HepG2 (cell line): Measurements from ENCODE around the gene LYST. TPM values are rescaled to one million over a fixed set of nuclear protein-coding genes. Genes with fewer than 3 reads are reported as not detected.

Source experiments
- ATAC-seq: fragments of 200-7000 bp; cut with Tn5 transposase; 3 replicates; pipeline ENCODE4 v1.9.1; 2020; ENCODE audit warnings: mild to moderate bottlenecking, moderate library complexity
- BruUV-seq: library from RNA; stranded (reverse); fragments of 400-500 nt; replicated peaks from 2 replicates; lab custom pipeline; 2021; lab: Mats Ljungman, UMichigan
- CTCF ChIA-PET: fragments of 300-600 bp; formaldehyde crosslinking; extraction: SDS; loops from one replicate; lab custom pipeline; 2021; ENCODE audit warnings: low total read pairs, inconsistent platforms, low intra/inter-chr PET ratio; lab: Yijun Ruan, JAX
- POLR2A ChIA-PET: fragments of 350-600 bp; sonication (Branson Sonifier 250); formaldehyde crosslinking; loops from one replicate; lab custom pipeline; 2020; ENCODE audit warnings: antibody characterized with exemption, inconsistent platforms; lab: Yijun Ruan, JAX
- DNase-seq: peaks from one replicate; pipeline ENCODE4 v3.0.0-alpha.2; 2015; ENCODE audit warnings: low spot score
- FAIRE-seq: peaks from 3 replicates; lab custom pipeline; 2011; peaks lifted over from hg19 to GRCh38; lab: Jason Lieb, UNC
- H2AFZ ChIP-seq: one replicate; pipeline ENCODE4 v1.6.1; 2011; ENCODE audit warnings: low read length, inconsistent platforms
- H3K27ac ChIP-seq: fragments of 300-600 bp; 3 replicates; pipeline ENCODE4 v1.8.0; 2011; ENCODE audit warnings: mixed run types, mild to moderate bottlenecking, mixed read lengths, low read length, inconsistent platforms; ENCODE audit not compliant: insufficient read depth; ENCODE audit errors: extremely low read length
- H3K27me3 ChIP-seq, 2 experiments: fragments of 200-600 bp in 1 of 2; 2 replicates in 1 of 2; 3 replicates in 1 of 2; pipeline versions ENCODE4 v1.6.0 to v1.8.0; 2011; ENCODE audit warnings: low read length in 2 of 2, mild to moderate bottlenecking in 2 of 2, moderate library complexity in 2 of 2, inconsistent platforms in 1 of 2; ENCODE audit not compliant: insufficient read depth in 2 of 2, control insufficient read depth in 1 of 2
- H3K36me3 ChIP-seq, 2 experiments: fragments of 200-600 bp in 1 of 2; replicated peaks in 1 of 2; 2 replicates in 1 of 2; 3 replicates in 1 of 2; pipeline versions ENCODE4 v1.5.1 to v1.8.0; 2011; ENCODE audit warnings: low read length in 2 of 2, inconsistent platforms in 1 of 2; ENCODE audit not compliant: insufficient read depth in 2 of 2, control insufficient read depth in 1 of 2
- H3K4me1 ChIP-seq: 2 replicates; pipeline ENCODE4 v1.5.1; 2012; ENCODE audit warnings: low read length, inconsistent platforms; ENCODE audit not compliant: insufficient read depth
- H3K4me2 ChIP-seq: 2 replicates; pipeline ENCODE4 v1.6.0; 2011; ENCODE audit warnings: low read depth, low read length, inconsistent platforms
- H3K4me3 ChIP-seq, 3 experiments: fragments of 200-600 bp in 1 of 3; sonication (generic), shearing (Covaris generic) in 1 of 3; replicated peaks in 1 of 3; 2 replicates each; pipeline ENCODE4 v1.5.1; 2011 to 2016; ENCODE audit warnings: low read length in 3 of 3, inconsistent platforms in 2 of 3, low read depth in 2 of 3, mild to moderate bottlenecking in 2 of 3, control low read depth in 1 of 3, mixed read lengths in 1 of 3; ENCODE audit not compliant: insufficient read depth in 1 of 3
- H3K79me2 ChIP-seq: one replicate; pipeline ENCODE4 v1.6.1; 2011; ENCODE audit warnings: low read length, inconsistent platforms; ENCODE audit not compliant: insufficient read depth
- H3K9ac ChIP-seq: 2 replicates; pipeline ENCODE4 v1.6.0; 2011; ENCODE audit warnings: mild to moderate bottlenecking, low read depth, low read length, inconsistent platforms; ENCODE audit not compliant: insufficient read depth
- H3K9me3 ChIP-seq: 2 replicates; pipeline ENCODE4 v1.5.1; 2012; ENCODE audit warnings: mild to moderate bottlenecking, low read length
- H4K20me1 ChIP-seq: 2 replicates; pipeline ENCODE4 v1.6.0; 2011; ENCODE audit warnings: inconsistent platforms, mild to moderate bottlenecking, low read length, moderate library complexity; ENCODE audit not compliant: insufficient read depth
- BORCS8-MEF2B ChIP-seq: sonication (generic); formaldehyde crosslinking; IDR thresholded peaks from 2 replicates; pipeline ENCODE4 v1.8.0; 2022; ENCODE audit warnings: mild to moderate bottlenecking, missing genetic modification reagents
- CEBPG ChIP-seq: IDR thresholded peaks from 2 replicates; pipeline ENCODE4 v1.6.1; 2016
- EP300 ChIP-seq, 3 experiments: sonication (generic) in 1 of 3; formaldehyde crosslinking in 1 of 3; IDR thresholded peaks; 2 replicates each; pipeline versions ENCODE4 v1.5.1 to v1.6.1; 2011 to 2020; ENCODE audit warnings: low read depth in 2 of 3, low read length in 2 of 3, borderline replicate concordance in 1 of 3, improper control_type of control experiment in 1 of 3, mild to moderate bottlenecking in 1 of 3, missing genetic modification reagents in 1 of 3, moderate library complexity in 1 of 3
- HNF4A ChIP-seq: sonication (generic); formaldehyde crosslinking; IDR thresholded peaks from 2 replicates; pipeline ENCODE4 v1.4.0; 2020; ENCODE audit warnings: missing genetic modification reagents
- HNF4G ChIP-seq, 2 experiments: sonication (generic) in 1 of 2; formaldehyde crosslinking in 1 of 2; IDR thresholded peaks; 2 replicates each; pipeline versions ENCODE4 v1.4.0 to v1.6.1; 2011 to 2020; ENCODE audit warnings: borderline replicate concordance in 2 of 2, low read depth in 2 of 2, mild to moderate bottlenecking in 2 of 2, low read length in 1 of 2, missing genetic modification reagents in 1 of 2, moderate library complexity in 1 of 2
- MLLT10 ChIP-seq: sonication (generic); formaldehyde crosslinking; IDR thresholded peaks from 2 replicates; pipeline ENCODE4 v1.4.0; 2020; ENCODE audit warnings: missing genetic modification reagents
- NR2C2 ChIP-seq: sonication (generic); formaldehyde crosslinking; IDR thresholded peaks from 2 replicates; pipeline ENCODE4 v1.4.0; 2020; ENCODE audit warnings: missing genetic modification reagents, mild to moderate bottlenecking, moderate library complexity, borderline replicate concordance
- SOX13 ChIP-seq, 3 experiments: fragments of 450-650 bp in 1 of 3; sonication (generic) in 1 of 3; formaldehyde crosslinking in 1 of 3; IDR thresholded peaks in 2 of 3; conservative IDR thresholded peaks in 1 of 3; 2 replicates each; pipeline versions ENCODE4 v1.5.0 to v1.6.1; 2016 to 2020; ENCODE audit warnings: antibody characterized with exemption in 1 of 3, mild to moderate bottlenecking in 1 of 3, missing compliant biosample characterization in 1 of 3, missing genetic modification reagents in 1 of 3, moderate library complexity in 1 of 3
- SOX5 ChIP-seq: IDR thresholded peaks from 2 replicates; pipeline ENCODE4 v1.6.1; 2016; ENCODE audit warnings: borderline replicate concordance
- SOX6 ChIP-seq, 2 experiments: fragments of 450-650 bp in 1 of 2; sonication (generic) in 1 of 2; formaldehyde crosslinking in 1 of 2; IDR thresholded peaks; 2 replicates each; pipeline versions ENCODE4 v1.4.0 to v1.6.1; 2017 to 2020; ENCODE audit warnings: antibody characterized with exemption in 1 of 2, mild to moderate bottlenecking in 1 of 2, missing genetic modification reagents in 1 of 2
- TOE1 ChIP-seq: sonication (generic); formaldehyde crosslinking; IDR thresholded peaks from 2 replicates; pipeline ENCODE4 v1.4.0; 2020; ENCODE audit warnings: mild to moderate bottlenecking, missing genetic modification reagents
- ZFP1 ChIP-seq: IDR thresholded peaks from 2 replicates; pipeline ENCODE4 v1.6.1; 2016
- ZNF556 ChIP-seq: sonication (generic); formaldehyde crosslinking; IDR thresholded peaks from 2 replicates; pipeline ENCODE4 v1.4.0; 2020; ENCODE audit warnings: mild to moderate bottlenecking, missing genetic modification reagents, borderline replicate concordance
- ZNF775 ChIP-seq: sonication (generic); formaldehyde crosslinking; IDR thresholded peaks from 2 replicates; pipeline ENCODE4 v1.4.0; 2020; ENCODE audit warnings: missing genetic modification reagents, mild to moderate bottlenecking, moderate library complexity, borderline replicate concordance
- WGBS: methylation state at CpG from one replicate; pipeline ENCODE4 v1.1.6; 2017; ENCODE audit warnings: low lambda C conversion rate; 5-methylcytosine and 5-hydroxymethylcytosine counted together
- in situ Hi-C: cut with HindIII; loops from 2 replicates; pipeline ENCODE4 v1.10.0; 2017; ENCODE audit warnings: low pct_unique_long_range_greater_than_20kb; ENCODE audit not compliant: extremely low pct_ligation_motif_present
- intact Hi-C: fragments of 100-400 bp; cut with micrococcal nuclease; formaldehyde crosslinking; loops from one replicate; pipeline ENCODE4 v1.10.0; 2022; ENCODE audit not compliant: unreplicated experiment
- polyA plus RNA-seq, 8 experiments: library from polyadenylated mRNA; depleted of rRNA in 3 of 8; stranded (reverse) in 7 of 8; unstranded in 1 of 8; fragments of >200 nt; fragmentation: Illumina TruSeq in 4 of 8; extraction: Trizol in 4 of 8; gene quantifications; 2 replicates each; pipeline versions ENCODE4 v1.2.1 to v1.2.3, GENCODE V29; 2011 to 2016; ENCODE audit warnings: low read depth in 4 of 8, missing spikeins in 1 of 8, mixed read lengths in 1 of 8; ENCODE audit not compliant: insufficient read depth in 1 of 8
- total RNA-seq, 5 experiments: library from RNA; depleted of rRNA; stranded (reverse); fragments of >200 nt; fragmentation: Illumina TruSeq; extraction: Trizol; gene quantifications; 2 replicates each; pipeline ENCODE4 v1.2.3, GENCODE V29; 2016; ENCODE audit warnings: low read depth in 1 of 5
- TF ChIP-seq, protein P1 (sequence below): sonication (generic); formaldehyde crosslinking; IDR thresholded peaks from 2 replicates; pipeline ENCODE4 v1.4.0; 2020; ENCODE audit warnings: missing genetic modification reagents
- TF ChIP-seq, protein P2 (sequence below): IDR thresholded peaks from 2 replicates; pipeline ENCODE4 v1.6.1; 2012; ENCODE audit warnings: inconsistent platforms

Gene LYST
- total and polyA plus RNA-seq, 2 of the 13 experiments (the other 11 are each of a cell fraction or from before 2014, with no cell fraction given) = 0.91 to 2.5 TPM

DNA sequence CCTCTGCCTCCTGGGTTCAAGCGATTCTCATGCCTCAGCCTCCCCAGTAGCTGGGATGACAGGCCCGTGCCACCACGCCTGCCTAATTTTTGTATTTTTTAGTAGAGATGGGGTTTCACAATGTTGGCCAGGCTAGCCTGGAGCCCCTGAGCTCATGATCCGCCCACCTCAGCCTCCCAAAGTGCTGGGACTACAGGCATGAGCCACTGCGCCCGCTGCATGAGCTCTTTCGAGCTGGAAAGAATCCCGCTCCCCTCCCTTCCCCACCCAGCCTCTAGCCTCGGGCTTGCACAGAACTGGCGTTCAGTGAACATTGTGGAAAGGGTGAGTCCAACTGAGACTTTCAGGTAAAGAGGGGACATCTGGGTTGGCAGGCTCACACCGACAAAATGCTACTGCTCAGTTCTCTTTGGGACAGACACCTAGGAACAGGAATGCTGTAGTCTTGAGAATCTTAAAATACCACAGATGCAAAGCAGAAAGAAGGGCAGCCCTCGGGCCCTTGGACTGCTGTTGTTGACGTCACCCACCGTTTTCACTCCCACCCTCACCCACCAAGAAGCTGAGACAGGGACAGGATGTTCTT lies 207.4 kb downstream of the LYST start (continued):
- TF ChIP-seq, protein P1, sequence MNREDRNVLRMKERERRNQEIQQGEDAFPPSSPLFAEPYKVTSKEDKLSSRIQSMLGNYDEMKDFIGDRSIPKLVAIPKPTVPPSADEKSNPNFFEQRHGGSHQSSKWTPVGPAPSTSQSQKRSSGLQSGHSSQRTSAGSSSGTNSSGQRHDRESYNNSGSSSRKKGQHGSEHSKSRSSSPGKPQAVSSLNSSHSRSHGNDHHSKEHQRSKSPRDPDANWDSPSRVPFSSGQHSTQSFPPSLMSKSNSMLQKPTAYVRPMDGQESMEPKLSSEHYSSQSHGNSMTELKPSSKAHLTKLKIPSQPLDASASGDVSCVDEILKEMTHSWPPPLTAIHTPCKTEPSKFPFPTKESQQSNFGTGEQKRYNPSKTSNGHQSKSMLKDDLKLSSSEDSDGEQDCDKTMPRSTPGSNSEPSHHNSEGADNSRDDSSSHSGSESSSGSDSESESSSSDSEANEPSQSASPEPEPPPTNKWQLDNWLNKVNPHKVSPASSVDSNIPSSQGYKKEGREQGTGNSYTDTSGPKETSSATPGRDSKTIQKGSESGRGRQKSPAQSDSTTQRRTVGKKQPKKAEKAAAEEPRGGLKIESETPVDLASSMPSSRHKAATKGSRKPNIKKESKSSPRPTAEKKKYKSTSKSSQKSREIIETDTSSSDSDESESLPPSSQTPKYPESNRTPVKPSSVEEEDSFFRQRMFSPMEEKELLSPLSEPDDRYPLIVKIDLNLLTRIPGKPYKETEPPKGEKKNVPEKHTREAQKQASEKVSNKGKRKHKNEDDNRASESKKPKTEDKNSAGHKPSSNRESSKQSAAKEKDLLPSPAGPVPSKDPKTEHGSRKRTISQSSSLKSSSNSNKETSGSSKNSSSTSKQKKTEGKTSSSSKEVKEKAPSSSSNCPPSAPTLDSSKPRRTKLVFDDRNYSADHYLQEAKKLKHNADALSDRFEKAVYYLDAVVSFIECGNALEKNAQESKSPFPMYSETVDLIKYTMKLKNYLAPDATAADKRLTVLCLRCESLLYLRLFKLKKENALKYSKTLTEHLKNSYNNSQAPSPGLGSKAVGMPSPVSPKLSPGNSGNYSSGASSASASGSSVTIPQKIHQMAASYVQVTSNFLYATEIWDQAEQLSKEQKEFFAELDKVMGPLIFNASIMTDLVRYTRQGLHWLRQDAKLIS = no peak
- TF ChIP-seq BORCS8-MEF2B (CRISPR knock-in tag) (no peak), ZNF775 (CRISPR knock-in tag) (no peak), MLLT10 (no peak)
- TF ChIP-seq, all 625 proteins: peak for 0

DNA sequence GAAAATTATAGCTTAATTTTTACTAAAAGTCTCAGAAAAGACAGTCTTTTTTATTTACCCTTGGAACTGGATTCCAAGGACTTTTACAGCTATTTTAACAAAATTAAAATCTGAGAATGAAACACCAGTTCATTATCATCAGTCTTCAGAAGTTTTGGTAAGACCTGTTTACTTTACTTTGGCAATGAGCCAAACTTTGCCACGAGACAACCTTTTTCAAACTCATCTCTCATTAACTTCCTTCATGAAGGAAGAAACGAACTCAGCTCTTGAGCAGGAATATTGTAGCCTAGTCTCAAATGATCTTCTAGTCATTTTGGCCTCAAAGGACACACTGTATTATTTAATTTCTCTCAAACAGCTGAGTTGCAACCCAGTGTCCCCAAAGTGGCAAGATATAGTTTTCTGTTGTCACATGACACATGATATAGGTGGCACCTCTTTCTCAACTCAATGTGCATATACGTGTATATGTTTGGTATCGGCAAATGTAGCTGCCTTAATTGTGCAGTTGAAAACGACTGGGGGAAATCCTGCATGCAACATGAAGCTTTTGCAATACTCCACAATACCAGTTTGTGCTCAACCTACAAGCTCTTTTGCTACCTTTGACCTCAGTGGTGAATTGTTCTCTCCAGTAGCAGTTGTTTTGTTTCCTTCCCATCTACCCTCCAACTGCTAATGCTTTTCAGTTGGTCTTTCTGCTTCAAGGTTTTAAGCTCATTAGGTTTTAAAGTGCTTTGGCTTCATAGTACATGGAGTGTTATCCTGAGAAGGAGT lies 208.8 kb downstream of the LYST start:
- ATAC-seq (peak; percentile 88), DNase-seq (peak; percentile 52), FAIRE-seq (peak; percentile 86)
- peak overlapping the region; percentile 51 for H2AFZ ChIP-seq
- H3K9me3 ChIP-seq = no peaks in the 10 kb centered on the region
- intact Hi-C loops (loop anchor here (5.0 kb wide), 1 partner anchor 74 kb away; no protein-coding TSS in a partner anchor), in situ Hi-C loops (no loop called here)
- no peaks in the 10 kb centered on the region for H3K27me3 ChIP-seq
- peaks cover 32% of the 10 kb centered on the region for H3K4me1 ChIP-seq
- 9% methylated on average over 5 of the region's 5 CpGs for WGBS
- H4K20me1 ChIP-seq = no peaks in the 10 kb centered on the region
- no peaks in the 10 kb centered on the region for H3K79me2 ChIP-seq
- H3K4me3 ChIP-seq = peak overlapping the region in 2 of 3 experiments; percentile 6 to 24; a peak in 2 of 6 replicates
- H3K27ac ChIP-seq = peak overlapping the region; percentile 39
- H3K4me2 ChIP-seq = peak overlapping the region; percentile 66
- 0 out of 2 replicates have a peak overlapping the region, but pooled peaks have one; percentile 2 for H3K9ac ChIP-seq
- CTCF ChIA-PET = no interaction called here
- POLR2A ChIA-PET = interaction anchor here (1.3 to 1.9 kb wide), 4 partner anchors 9 to 153 kb away, joined by 4 to 7 read pairs (median 6); partner anchors contain the start of gene B3GALNT2
- no TSS peak for BruUV-seq
- no peaks in the 10 kb centered on the region for H3K36me3 ChIP-seq
- TF ChIP-seq NR2C2 (CRISPR knock-in tag) = peak; percentile 76
- peak; percentile 45; the same call in 1 of the 2 replicates for TF ChIP-seq HNF4G (IDR thresholded peaks at IDR 0.05; ENCODE audit: borderline replicate concordance, low read depth, low read length)
- TF ChIP-seq HNF4G (CRISPR knock-in tag; IDR thresholded peaks at IDR 0.05; ENCODE audit: borderline replicate concordance, low read depth) = no peak
- 0 out of 4 replicates have a peak, but pooled peaks of 1 of the 2 experiments have one; percentile 9 for TF ChIP-seq EP300 (IDR thresholded peaks at IDR 0.05; ENCODE audit: low read depth in 2 of 2, low read length in 2 of 2)
- no peak for TF ChIP-seq EP300 (CRISPR knock-in tag; IDR thresholded peaks at IDR 0.05; ENCODE audit: borderline replicate concordance)
- TF ChIP-seq CEBPG (CRISPR knock-in tag) = peak; percentile 67
- peak; percentile 67; the same call in 1 of the 2 replicates for TF ChIP-seq SOX5 (CRISPR knock-in tag)
- 0 out of 2 replicates have a peak, but pooled peaks have one; percentile 19 for TF ChIP-seq ZNF556 (CRISPR knock-in tag)
- TF ChIP-seq HNF4A (CRISPR knock-in tag) = peak; percentile 32; the same call in 1 of the 2 replicates
- no peak for TF ChIP-seq SOX6 (IDR thresholded peaks at IDR 0.05)
- peak; percentile 78 for TF ChIP-seq SOX6 (CRISPR knock-in tag; IDR thresholded peaks at IDR 0.05)
- TF ChIP-seq, protein P2, sequence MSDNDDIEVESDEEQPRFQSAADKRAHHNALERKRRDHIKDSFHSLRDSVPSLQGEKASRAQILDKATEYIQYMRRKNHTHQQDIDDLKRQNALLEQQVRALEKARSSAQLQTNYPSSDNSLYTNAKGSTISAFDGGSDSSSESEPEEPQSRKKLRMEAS = no peak
- no peak for TF ChIP-seq SOX13 (IDR thresholded peaks at IDR 0.05)
- TF ChIP-seq SOX13 (CRISPR knock-in tag; conservative IDR thresholded peaks at IDR 0.05 in 1 of 2, IDR thresholded peaks at IDR 0.05 in 1 of 2) = peak in 1 of 2 experiments; percentile 87; a peak in 2 of 4 replicates
- no peak for TF ChIP-seq TOE1 (CRISPR knock-in tag)
- peak; percentile 30; the same call in 1 of the 2 replicates for TF ChIP-seq ZFP1 (CRISPR knock-in tag)
